CD4-positive, alpha-beta T cell treated with Interleukin-21 for 1 hour (primary cell): ENCODE measurements around the gene EPHA3.

Experiments
- DNase-seq: peaks from one replicate; pipeline ENCODE4 v3.0.0-alpha.2; 2020

The EPHA3 gene

GRCh38 chr3:89107461-89108290, at the start of gene EPHA3:
EPHA3 (plus strand) TSS chr3:89107621; CDS start chr3:89107749, 128 bp downstream.
- peak; percentile 41 for DNase-seq

GRCh38 chr3:89058371-89058770, 49.0 kb upstream of the EPHA3 start:
- no peak for DNase-seq

- DNase-seq: no peak
Measured at GRCh38 chr3:89059211-89059925, 48.1 kb upstream of the EPHA3 start.

- DNase-seq: no peak
Measured at GRCh38 chr3:89061259-89061658, 46.2 kb upstream of the EPHA3 start.

- no peak for DNase-seq
Measured at GRCh38 chr3:89067736-89068135, 39.7 kb upstream of the EPHA3 start.

- DNase-seq: no peak
Measured at GRCh38 chr3:89072642-89073041, 34.8 kb upstream of the EPHA3 start.

GRCh38 chr3:89079944-89080343, 27.5 kb upstream of the EPHA3 start:
- no peak for DNase-seq

- no peak for DNase-seq
Measured at GRCh38 chr3:89087851-89088250, 19.6 kb upstream of the EPHA3 start.

GRCh38 chr3:89098173-89098572, 9.2 kb upstream of the EPHA3 start:
- DNase-seq: no peak

- peak; percentile 32 for DNase-seq
Measured at GRCh38 chr3:89098964-89099585, 8.3 kb upstream of the EPHA3 start.

GRCh38 chr3:89101251-89101650, 6.2 kb upstream of the EPHA3 start:
- no peak for DNase-seq

- no peak for DNase-seq
Measured at GRCh38 chr3:89101921-89102320, 5.5 kb upstream of the EPHA3 start.

GRCh38 chr3:89104499-89104898, 2.9 kb upstream of the EPHA3 start:
- no peak for DNase-seq

GRCh38 chr3:89105503-89105902, 1.9 kb upstream of the EPHA3 start:
- no peak for DNase-seq

GRCh38 chr3:89108291-89108550, 800 bp downstream of the EPHA3 start:
- no peak for DNase-seq

- DNase-seq: no peak
Measured at GRCh38 chr3:89113344-89113743, 5.9 kb downstream of the EPHA3 start.

- peak; percentile 8 for DNase-seq
Measured at GRCh38 chr3:89113893-89114840, 6.7 kb downstream of the EPHA3 start.

- no peak for DNase-seq
Measured at GRCh38 chr3:89114841-89115223, 7.4 kb downstream of the EPHA3 start.

- DNase-seq: no peak
Measured at GRCh38 chr3:89116476-89116875, 9.1 kb downstream of the EPHA3 start.

GRCh38 chr3:89138048-89138447, 30.6 kb downstream of the EPHA3 start:
- no peak for DNase-seq

GRCh38 chr3:89139870-89140269, 32.4 kb downstream of the EPHA3 start:
- no peak for DNase-seq

- no peak for DNase-seq
Measured at GRCh38 chr3:89144080-89144479, 36.7 kb downstream of the EPHA3 start.

- no peak for DNase-seq
Measured at GRCh38 chr3:89145995-89146394, 38.6 kb downstream of the EPHA3 start.
